ENCODE results near the gene MYH15. TPM values are rescaled to one million over a fixed set of nuclear protein-coding genes. Genes with fewer than 3 reads are reported as not detected.

Gene MYH15
- polyA plus RNA-seq, 1 donor from 2014 or later = 0.71 TPM

GRCh38 chr3:108403198-108403597 is 107.2 kb downstream of the MYH15 start:
- no peak overlapping the region for H2AFZ ChIP-seq (ENCODE audit: low read depth, low read length)
- no peaks in the 10 kb centered on the region for H3K27me3 ChIP-seq (ENCODE audit: insufficient read depth, low read depth, low read length)
- peak overlapping the region; percentile 32 for H3K4me2 ChIP-seq (ENCODE audit: low read length)
- H4K20me1 ChIP-seq (ENCODE audit: insufficient read depth) = no peaks in the 10 kb centered on the region
- no peaks in the 10 kb centered on the region for H3K9me2 ChIP-seq (ENCODE audit: insufficient read depth, low read length)
- no peaks in the 10 kb centered on the region for H3K36me3 ChIP-seq (ENCODE audit: insufficient read depth, low read length)
- no peaks in the 10 kb centered on the region for H3K9me3 ChIP-seq (ENCODE audit: low read length)
- TF ChIP-seq MXI1 (conservative IDR thresholded peaks at IDR 0.05; ENCODE audit: poor library complexity, severe bottlenecking) = no peak
- no peak for TF ChIP-seq EP300 (conservative IDR thresholded peaks at IDR 0.05; ENCODE audit: poor library complexity, severe bottlenecking)
- TF ChIP-seq SMC3 (conservative IDR thresholded peaks at IDR 0.05; ENCODE audit: poor library complexity) = no peak
- no peak for TF ChIP-seq CTCF (IDR thresholded peaks at IDR 0.05; ENCODE audit: poor library complexity, severe bottlenecking)
- H3K27ac ChIP-seq (ENCODE audit: low read length) = peak overlapping the region; percentile 77
- peak overlapping the region; percentile 30 for H3K4me3 ChIP-seq (ENCODE audit: low read length)
- H3K79me2 ChIP-seq (replicated peaks; ENCODE audit: insufficient read depth, low read length) = no peaks in the 10 kb centered on the region
- peak overlapping the region; percentile 28 for H3K9ac ChIP-seq (ENCODE audit: low read length)
- no peaks in the 10 kb centered on the region for H3F3A ChIP-seq (ENCODE audit: insufficient read depth, low read length, poor library complexity, severe bottlenecking)

GRCh38 chr3:108401836-108402235 is 108.6 kb downstream of the MYH15 start:
- H3K9me2 ChIP-seq (ENCODE audit: insufficient read depth, low read length) = no peaks in the 10 kb centered on the region
- H3K27me3 ChIP-seq (ENCODE audit: insufficient read depth, low read depth, low read length) = no peaks in the 10 kb centered on the region
- H3K9ac ChIP-seq (ENCODE audit: low read length) = no peak overlapping the region
- H3F3A ChIP-seq (ENCODE audit: insufficient read depth, low read length, poor library complexity, severe bottlenecking) = no peaks in the 10 kb centered on the region
- H4K20me1 ChIP-seq (ENCODE audit: insufficient read depth) = no peaks in the 10 kb centered on the region
- H3K4me2 ChIP-seq (ENCODE audit: low read length) = no peak overlapping the region
- no peak overlapping the region for H2AFZ ChIP-seq (ENCODE audit: low read depth, low read length)
- H3K79me2 ChIP-seq (replicated peaks; ENCODE audit: insufficient read depth, low read length) = no peaks in the 10 kb centered on the region
- no peak overlapping the region for H3K4me3 ChIP-seq (ENCODE audit: low read length)
- TF ChIP-seq MXI1 (conservative IDR thresholded peaks at IDR 0.05; ENCODE audit: poor library complexity, severe bottlenecking) (no peak), SMC3 (conservative IDR thresholded peaks at IDR 0.05; ENCODE audit: poor library complexity) (no peak), RAD21 (conservative IDR thresholded peaks at IDR 0.05) (no peak), REST (IDR thresholded peaks at IDR 0.05; ENCODE audit: borderline replicate concordance) (no peak), CTCF (IDR thresholded peaks at IDR 0.05; ENCODE audit: poor library complexity, severe bottlenecking) (no peak), POLR2AphosphoS5 (IDR thresholded peaks at IDR 0.05) (no peak)
- H3K9me3 ChIP-seq (ENCODE audit: low read length) = no peaks in the 10 kb centered on the region
- H3K27ac ChIP-seq (ENCODE audit: low read length) = no peak overlapping the region
- no peaks in the 10 kb centered on the region for H3K36me3 ChIP-seq (ENCODE audit: insufficient read depth, low read length)
